GM21515 (cell line): Measurements from ENCODE around the gene GPR153.

Experiments
- ATAC-seq: cut with Tn5 transposase; IDR thresholded peaks from one replicate; pipeline ENCODE4 v1.9.1; 2021; ENCODE audit not compliant: unreplicated experiment

The GPR153 gene

GRCh38 chr1:6206520-6206855, 54.4 kb downstream of the GPR153 start:
- no peak for ATAC-seq

GRCh38 chr1:6205849-6206519, 54.9 kb downstream of the GPR153 start, which contains the start of gene RNF207:
Gene RNF207, plus strand, starts transcription at chr1:6206119. Its CDS starts 417 bp downstream, at chr1:6206536.
- ATAC-seq: peak; percentile 39

DNA sequence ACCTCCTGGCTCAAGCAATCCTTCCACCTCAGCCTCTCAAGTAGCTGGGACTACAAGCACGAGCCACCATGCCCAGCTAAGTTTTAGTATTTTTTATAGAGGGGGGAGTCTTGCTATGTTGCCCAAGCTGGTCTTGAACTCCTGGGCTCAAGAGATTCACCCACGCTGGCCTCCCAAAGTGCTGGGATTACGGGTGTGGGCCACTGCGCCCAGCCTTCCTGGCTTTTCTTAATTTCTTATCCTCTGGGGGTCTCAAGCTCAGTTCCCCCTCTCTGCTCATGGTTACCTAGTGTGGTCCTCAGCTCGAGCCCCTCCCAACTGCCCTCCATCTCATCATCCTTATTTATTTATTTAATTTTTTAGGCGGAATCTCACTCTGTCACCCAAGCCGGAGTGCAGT, 58.6 kb downstream of the GPR153 start:
- ATAC-seq: no peak

GRCh38 chr1:6200188-6200809, 60.6 kb downstream of the GPR153 start:
- ATAC-seq: no peak

DNA sequence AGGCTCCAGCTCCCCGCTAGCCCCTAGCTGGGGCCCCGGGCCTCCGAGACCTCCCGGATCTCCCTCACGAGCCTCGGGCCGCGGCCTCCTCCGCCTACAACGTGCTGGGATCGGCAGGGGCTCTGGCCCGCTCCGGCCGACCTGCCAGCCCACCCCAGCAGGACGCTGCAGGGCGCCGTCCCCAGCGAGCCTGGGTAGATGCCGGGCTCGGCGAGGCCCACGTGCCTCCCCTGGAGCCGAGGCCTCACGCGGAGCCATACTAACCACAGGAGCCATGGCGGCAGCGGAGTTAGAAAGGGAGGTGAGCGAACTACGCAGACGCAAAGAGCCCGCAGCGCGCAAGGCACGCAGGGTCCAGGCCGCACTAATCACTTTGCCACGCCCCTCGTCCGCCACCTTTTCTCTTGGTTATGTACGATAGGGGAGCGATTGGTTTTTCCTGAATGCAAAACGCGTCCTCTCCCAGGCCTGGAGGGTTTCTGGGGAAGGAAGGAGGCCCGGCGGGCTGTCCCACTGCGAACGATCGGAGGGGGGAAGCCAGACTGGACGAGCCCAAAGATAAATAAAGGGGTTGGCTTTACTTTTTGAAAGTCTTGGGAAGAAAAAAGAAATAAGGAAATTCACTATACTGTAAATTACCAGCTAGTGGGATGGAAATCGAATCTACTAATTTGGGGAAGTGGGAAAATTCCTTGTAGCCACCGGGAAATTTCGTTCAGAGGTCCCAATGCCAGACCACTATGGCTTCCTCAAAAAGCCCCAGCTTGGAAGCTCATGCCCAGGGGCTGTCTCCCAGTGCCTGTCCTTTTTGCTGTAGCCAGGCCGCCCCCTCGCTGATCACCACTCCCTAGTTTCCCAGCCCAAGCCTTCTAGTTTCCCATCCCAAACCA, 61.4 kb downstream of the GPR153 start, which contains the start of gene RPL22:
Gene RPL22, minus strand, starts transcription at position 298 of the 890 bp plus-strand sequence. Its CDS starts 22 bp downstream, at position 276.
- ATAC-seq: peak; percentile 90

- peak; percentile 22 for ATAC-seq
Observed at GRCh38 chr1:6198646-6199297, 62.1 kb downstream of the GPR153 start.

DNA sequence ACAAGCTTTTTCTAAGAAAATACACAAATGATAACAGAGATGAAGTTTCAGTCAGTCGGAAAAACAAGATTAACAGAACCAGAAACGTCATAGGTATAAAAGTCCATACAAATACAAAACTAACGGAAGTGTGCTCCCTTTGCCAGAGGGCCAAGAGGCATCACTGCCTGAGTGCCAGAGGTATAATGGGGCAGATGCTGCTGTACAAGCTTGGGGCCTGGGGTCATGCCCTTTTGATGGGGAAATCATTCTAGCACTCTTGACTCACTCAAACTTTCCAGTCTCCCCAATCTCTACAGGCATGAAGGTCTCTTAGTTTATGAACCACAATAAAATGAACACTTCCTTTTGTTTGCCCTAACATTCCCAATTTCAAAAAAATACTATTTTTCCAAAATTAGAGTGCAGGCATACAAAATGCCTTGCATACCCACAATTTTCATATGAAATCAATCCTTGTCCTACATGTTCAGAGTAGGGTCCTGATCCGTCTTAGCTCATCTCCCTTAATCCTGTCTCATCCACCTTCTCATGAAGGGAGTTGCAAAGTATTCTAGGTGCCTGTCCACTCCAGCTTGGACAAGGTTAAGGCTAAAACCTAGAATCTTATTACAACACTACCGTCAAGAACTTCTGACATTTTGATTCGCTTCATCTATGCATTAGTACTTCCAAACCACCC, 63.0 kb downstream of the GPR153 start:
- ATAC-seq: no peak
